GM23338 (cell line): ENCODE results near the gene MINDY4. TPM values are rescaled to one million over a fixed set of nuclear protein-coding genes. Genes with fewer than 3 reads are reported as not detected.

Experiments
- ATAC-seq: fragments of 200-7000 bp; cut with Tn5 transposase; 3 replicates; pipeline ENCODE4 v1.9.1; 2020
- DNase-seq: peaks from one replicate; pipeline ENCODE4 v3.0.0-alpha.2; 2015; ENCODE audit warnings: low spot score
- H2AFZ ChIP-seq: fragments of 200-600 bp; sonication (generic); 2 replicates; pipeline ENCODE4 v1.8.0; 2016; ENCODE audit warnings: antibody characterized with exemption, mild to moderate bottlenecking, moderate library complexity
- H3F3A ChIP-seq: fragments of 200-600 bp; sonication (generic); replicated peaks from 2 replicates; pipeline ENCODE4 v1.8.0; 2017; ENCODE audit warnings: antibody characterized with exemption, mixed run types, low read depth
- H3K27ac ChIP-seq: fragments of 200-600 bp; sonication (generic); 2 replicates; pipeline ENCODE4 v1.6.1; 2016; ENCODE audit warnings: low read depth
- H3K27me3 ChIP-seq: fragments of 200-600 bp; sonication (generic); 2 replicates; pipeline ENCODE4 v1.8.0; 2016; ENCODE audit warnings: mild to moderate bottlenecking, mixed run types, moderate library complexity; ENCODE audit not compliant: insufficient read depth
- H3K36me3 ChIP-seq: fragments of 200-600 bp; sonication (generic); 2 replicates; pipeline ENCODE4 v1.8.0; 2016; ENCODE audit warnings: mild to moderate bottlenecking; ENCODE audit not compliant: insufficient read depth
- H3K4me1 ChIP-seq: fragments of 200-600 bp; sonication (generic); 2 replicates; pipeline ENCODE4 v1.8.0; 2016; ENCODE audit warnings: mild to moderate bottlenecking, moderate library complexity; ENCODE audit not compliant: insufficient read depth
- H3K4me2 ChIP-seq: fragments of 200-600 bp; sonication (generic); 2 replicates; pipeline ENCODE4 v1.7.1; 2017; ENCODE audit warnings: mixed run types
- H3K4me3 ChIP-seq: fragments of 200-600 bp; sonication (generic); 2 replicates; pipeline ENCODE4 v1.6.1; 2016; ENCODE audit warnings: mixed run types
- H3K79me2 ChIP-seq: fragments of 200-600 bp; sonication (generic); replicated peaks from 2 replicates; pipeline ENCODE4 v1.8.0; 2017; ENCODE audit warnings: mild to moderate bottlenecking; ENCODE audit not compliant: insufficient read depth
- H3K9me2 ChIP-seq: fragments of 200-600 bp; sonication (generic); 2 replicates; pipeline ENCODE4 v1.8.0; 2017; ENCODE audit not compliant: insufficient read depth
- H4K20me1 ChIP-seq: fragments of 200-600 bp; sonication (generic); replicated peaks from 2 replicates; pipeline ENCODE4 v1.8.0; 2017; ENCODE audit warnings: mild to moderate bottlenecking; ENCODE audit not compliant: insufficient read depth
- H3K27ac Mint-ChIP-seq: 2 replicates; pipeline ENCODE4 v1.8.0; 2020; ENCODE audit warnings: inconsistent platforms, mild to moderate bottlenecking, moderate library complexity, mixed read lengths
- H3K27me3 Mint-ChIP-seq: 3 replicates; pipeline ENCODE4 v1.8.0; 2022; ENCODE audit warnings: low read depth, mild to moderate bottlenecking, moderate library complexity, mixed read lengths, inconsistent platforms; ENCODE audit not compliant: insufficient read depth, poor library complexity
- H3K36me3 Mint-ChIP-seq: 3 replicates; pipeline ENCODE4 v1.8.0; 2021; ENCODE audit warnings: low read depth, mild to moderate bottlenecking, inconsistent platforms, moderate library complexity, mixed read lengths
- H3K4me1 Mint-ChIP-seq: 3 replicates; pipeline ENCODE4 v1.8.0; 2020; ENCODE audit warnings: mild to moderate bottlenecking, inconsistent platforms, mixed read lengths
- H3K4me3 Mint-ChIP-seq: 3 replicates; pipeline ENCODE4 v1.8.0; 2021; ENCODE audit warnings: moderate library complexity, mild to moderate bottlenecking, inconsistent platforms, mixed read lengths
- H3K9me3 Mint-ChIP-seq: 3 replicates; pipeline ENCODE4 v1.8.0; 2020; ENCODE audit warnings: moderate library complexity, mild to moderate bottlenecking, inconsistent platforms, mixed read lengths
- JUNB ChIP-seq: IDR thresholded peaks from one replicate; pipeline ENCODE4 v1.6.1; 2016; ENCODE audit warnings: antibody characterized with exemption; ENCODE audit not compliant: unreplicated experiment
- POLR2AphosphoS5 ChIP-seq: IDR thresholded peaks from 2 replicates; pipeline ENCODE4 v1.6.1; 2016; ENCODE audit warnings: antibody characterized with exemption, low read depth
- REST ChIP-seq: IDR thresholded peaks from one replicate; pipeline ENCODE4 v1.6.1; 2018; ENCODE audit warnings: antibody characterized with exemption; ENCODE audit not compliant: unreplicated experiment
- STAT1 ChIP-seq: IDR thresholded peaks from one replicate; pipeline ENCODE4 v1.6.1; 2016; ENCODE audit warnings: antibody characterized with exemption; ENCODE audit not compliant: unreplicated experiment
- ZNF462 ChIP-seq: fragments of 250-450 bp; sonication (Bioruptor Pico); IDR thresholded peaks from 2 replicates; pipeline ENCODE4 v1.5.0; 2020; ENCODE audit warnings: mild to moderate bottlenecking, moderate library complexity
- polyA plus RNA-seq: library from polyadenylated mRNA; unstranded; fragments of >200 nt; fragmentation: Nextera tagmentation; extraction: Ambion mirVana; gene quantifications from 2 replicates; pipeline ENCODE4 v1.2.1, GENCODE V29; 2016
- total RNA-seq: library from RNA; depleted of rRNA; stranded (reverse); fragments of >200 nt; shearing (Covaris generic); gene quantifications from 2 replicates; pipeline ENCODE4 v1.2.3, GENCODE V29; 2014

The MINDY4 gene
- total and polyA plus RNA-seq, 2 experiments from 2014 or later, result 1.7 to 4.4 TPM

- TF ChIP-seq POLR2AphosphoS5 (no peak), JUNB (no peak), STAT1 (no peak)
Measured at GRCh38 chr7:30874656-30875302, 103.6 kb downstream of the MINDY4 start (continued).

GRCh38 chr7:30877015-30877769 lies 106.0 kb downstream of the MINDY4 start:
- H2AFZ ChIP-seq, result no peak overlapping the region
- H3F3A ChIP-seq, result no peaks in the 10 kb centered on the region
- ATAC-seq (peak; percentile 56), DNase-seq (peak; percentile 66)
- H3K9me2 ChIP-seq, result peaks cover 6% of the 10 kb centered on the region; the same call in 1 of the 2 replicates
- no peaks in the 10 kb centered on the region for H3K36me3 ChIP-seq
- Mint-ChIP-seq H3K4me1 (peaks cover 45% of the 10 kb centered on the region), H3K9me3 (peaks cover 3% of the 10 kb centered on the region; the same call in 1 of the 3 replicates), H3K27ac (no peak overlapping the region), H3K36me3 (peaks cover 13% of the 10 kb centered on the region), H3K4me3 (no peak overlapping the region), H3K27me3 (peaks cover 6% of the 10 kb centered on the region)
- 0 out of 2 replicates have a peak overlapping the region, but pooled peaks have one; percentile 32 for H3K27ac ChIP-seq
- H3K4me3 ChIP-seq, result no peak overlapping the region
- peaks cover 22% of the 10 kb centered on the region for H3K4me1 ChIP-seq
- no peak overlapping the region for H3K4me2 ChIP-seq
- H4K20me1 ChIP-seq, result no peaks in the 10 kb centered on the region
- TF ChIP-seq REST, result no peak
- peak; percentile 22; the same call in 1 of the 2 replicates for TF ChIP-seq ZNF462
- no peaks in the 10 kb centered on the region for H3K79me2 ChIP-seq
- no peaks in the 10 kb centered on the region for H3K27me3 ChIP-seq
